Neural progenitor cell (in vitro differentiated cells): ENCODE data around the gene PI16.

Experiments
- EZH2phosphoT487 ChIP-seq: fragments of 200-600 bp; sonication (generic); IDR thresholded peaks from 2 replicates; pipeline ENCODE4 v1.6.1; 2017; ENCODE audit warnings: antibody characterized with exemption
- TF ChIP-seq, protein P1 (sequence below): fragments of 200-600 bp; sonication (generic); IDR thresholded peaks from 2 replicates; pipeline ENCODE4 v1.5.1; 2017; ENCODE audit warnings: antibody characterized with exemption, mild to moderate bottlenecking

DNA sequence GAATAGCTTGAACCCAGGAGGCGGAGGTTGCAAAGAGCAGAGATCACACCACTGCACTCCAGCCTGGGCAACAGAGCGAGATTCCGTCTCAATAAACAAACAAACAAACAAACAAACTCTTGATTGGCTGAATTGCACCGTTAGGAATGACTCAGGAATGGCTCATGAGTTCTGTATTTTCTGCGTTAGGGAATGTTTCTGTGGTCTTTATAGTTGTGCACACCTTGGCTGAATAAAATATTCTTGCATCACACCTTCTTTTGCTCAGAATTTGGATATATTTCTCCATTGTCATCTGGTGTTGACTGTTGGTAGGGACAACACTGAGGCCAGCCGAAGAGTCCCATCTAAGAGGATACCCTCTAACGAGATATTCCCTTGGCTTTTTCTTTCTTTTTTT is 19.6 kb upstream of the PI16 start:
- TF ChIP-seq, protein P1, sequence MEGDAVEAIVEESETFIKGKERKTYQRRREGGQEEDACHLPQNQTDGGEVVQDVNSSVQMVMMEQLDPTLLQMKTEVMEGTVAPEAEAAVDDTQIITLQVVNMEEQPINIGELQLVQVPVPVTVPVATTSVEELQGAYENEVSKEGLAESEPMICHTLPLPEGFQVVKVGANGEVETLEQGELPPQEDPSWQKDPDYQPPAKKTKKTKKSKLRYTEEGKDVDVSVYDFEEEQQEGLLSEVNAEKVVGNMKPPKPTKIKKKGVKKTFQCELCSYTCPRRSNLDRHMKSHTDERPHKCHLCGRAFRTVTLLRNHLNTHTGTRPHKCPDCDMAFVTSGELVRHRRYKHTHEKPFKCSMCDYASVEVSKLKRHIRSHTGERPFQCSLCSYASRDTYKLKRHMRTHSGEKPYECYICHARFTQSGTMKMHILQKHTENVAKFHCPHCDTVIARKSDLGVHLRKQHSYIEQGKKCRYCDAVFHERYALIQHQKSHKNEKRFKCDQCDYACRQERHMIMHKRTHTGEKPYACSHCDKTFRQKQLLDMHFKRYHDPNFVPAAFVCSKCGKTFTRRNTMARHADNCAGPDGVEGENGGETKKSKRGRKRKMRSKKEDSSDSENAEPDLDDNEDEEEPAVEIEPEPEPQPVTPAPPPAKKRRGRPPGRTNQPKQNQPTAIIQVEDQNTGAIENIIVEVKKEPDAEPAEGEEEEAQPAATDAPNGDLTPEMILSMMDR, result no peak
- TF ChIP-seq EZH2phosphoT487, result no peak
